Prostate gland (tissue), 2 donors: ENCODE measurements around the gene BPIFB4.

Source experiments
- CTCF ChIP-seq, 4 experiments: fragments of 200-600 bp in 2 of 4; fragments of 450-650 bp in 2 of 4; sonication (generic) in 2 of 4; IDR thresholded peaks; 1 replicate in 3 of 4; 2 replicates in 1 of 4; pipeline ENCODE4 v1.5.1; 2016 to 2019; ENCODE audit warnings: antibody characterized with exemption in 4 of 4, mild to moderate bottlenecking in 2 of 4, moderate library complexity in 2 of 4
- POLR2A ChIP-seq: fragments of 450-650 bp; IDR thresholded peaks from one replicate; pipeline ENCODE4 v1.6.1; 2016; ENCODE audit warnings: antibody characterized with exemption, mild to moderate bottlenecking
- POLR2AphosphoS5 ChIP-seq: sonication (generic); formaldehyde crosslinking; IDR thresholded peaks from one replicate; pipeline ENCODE4 v1.6.1; 2017; ENCODE audit warnings: antibody characterized with exemption

- TF ChIP-seq CTCF (IDR thresholded peaks at IDR 0.05), result no peak
- no peak for TF ChIP-seq POLR2AphosphoS5
- TF ChIP-seq POLR2A, result no peak
Observed at GRCh38 chr20:33030076-33030475, 49.4 kb upstream of the BPIFB4 start.
